K562 (cell line): ENCODE measurements around the gene PSMD7. TPM values are rescaled to one million over a fixed set of nuclear protein-coding genes. Genes with fewer than 3 reads are reported as not detected.
A peak's percentile ranks its signal among the peaks of the same experiment; 100 is the strongest.

Experiments used
- ATAC-seq: fragments of 200-7000 bp; cut with Tn5 transposase; 3 replicates; pipeline ENCODE4 v1.9.1; 2020; ENCODE audit warnings: moderate library complexity
- BruUV-seq: library from RNA; stranded (reverse); fragments of 400-500 nt; replicated peaks from 2 replicates; lab custom pipeline; 2021; lab: Mats Ljungman, UMichigan
- CTCF ChIA-PET: fragments of 300-600 bp; formaldehyde crosslinking; extraction: SDS; loops from one replicate; lab custom pipeline; 2021; ENCODE audit warnings: low intra/inter-chr PET ratio; lab: Yijun Ruan, JAX
- POLR2A ChIA-PET: fragments of 300-600, 350-650 bp; sonication (Branson Sonifier 250); formaldehyde crosslinking; extraction: SDS; loops from one replicate; lab custom pipeline; 2021; ENCODE audit warnings: antibody characterized with exemption, inconsistent platforms; lab: Yijun Ruan, JAX
- DNase-seq, 4 experiments: peaks; one replicate each; pipeline versions ENCODE4 v3.0.0 to v3.0.0-alpha.2; 2011 to 2018; ENCODE audit warnings: low spot score in 3 of 4, mixed read lengths in 3 of 4; ENCODE audit errors: extremely low read depth in 1 of 4
- FAIRE-seq: peaks from 2 replicates; lab custom pipeline; 2011; peaks lifted over from hg19 to GRCh38; lab: Jason Lieb, UNC
- H2AFZ ChIP-seq: 2 replicates; pipeline ENCODE4 v1.6.0; 2011; ENCODE audit warnings: low read depth, low read length, control low read depth, inconsistent platforms
- H3K27ac ChIP-seq: fragments of 200-600 bp; 3 replicates; pipeline ENCODE4 v1.8.0; 2011; ENCODE audit warnings: low read depth, mild to moderate bottlenecking, control low read depth, inconsistent platforms, low read length, moderate library complexity, mixed read lengths; ENCODE audit errors: extremely low read depth
- H3K27me3 ChIP-seq, 2 experiments: fragments of 300-600 bp in 1 of 2; 2 replicates in 1 of 2; 3 replicates in 1 of 2; pipeline versions ENCODE4 v1.6.0 to v1.8.0; 2011; ENCODE audit warnings: inconsistent platforms in 2 of 2, low read length in 2 of 2, mild to moderate bottlenecking in 1 of 2, mixed read lengths in 1 of 2, moderate library complexity in 1 of 2; ENCODE audit not compliant: control insufficient read depth in 2 of 2, insufficient read depth in 2 of 2
- H3K36me3 ChIP-seq: fragments of 300-600 bp; 3 replicates; pipeline ENCODE4 v1.8.0; 2011; ENCODE audit warnings: mild to moderate bottlenecking, low read length, inconsistent platforms; ENCODE audit not compliant: control insufficient read depth, insufficient read depth
- H3K4me1 ChIP-seq, 2 experiments: fragments of 200-600 bp in 1 of 2; replicated peaks in 1 of 2; 2 replicates in 1 of 2; 3 replicates in 1 of 2; pipeline versions ENCODE4 v1.5.1 to v1.8.0; 2011; ENCODE audit warnings: inconsistent platforms in 2 of 2, low read length in 2 of 2, mild to moderate bottlenecking in 1 of 2, mixed read lengths in 1 of 2, moderate library complexity in 1 of 2; ENCODE audit not compliant: control insufficient read depth in 2 of 2, insufficient read depth in 2 of 2
- H3K4me2 ChIP-seq: 2 replicates; pipeline ENCODE4 v1.6.1; 2011; ENCODE audit warnings: low read length, control low read depth, inconsistent platforms, mixed read lengths; ENCODE audit not compliant: insufficient read depth
- H3K4me3 ChIP-seq: fragments of 200-600 bp; sonication (generic), shearing (Covaris generic); 2 replicates; pipeline ENCODE4 v1.5.1; 2016; ENCODE audit warnings: control low read depth, inconsistent platforms
- H3K79me2 ChIP-seq: fragments of 200-600 bp; 3 replicates; pipeline ENCODE4 v1.8.0; 2011; ENCODE audit warnings: low read length, inconsistent platforms; ENCODE audit not compliant: control insufficient read depth, insufficient read depth
- H3K9ac ChIP-seq, 2 experiments: 2 replicates each; pipeline versions ENCODE4 v1.6.0 to v1.6.1; 2011; ENCODE audit warnings: low read depth in 2 of 2, low read length in 2 of 2, control low read depth in 1 of 2, inconsistent platforms in 1 of 2, mild to moderate bottlenecking in 1 of 2, mixed read lengths in 1 of 2; ENCODE audit not compliant: insufficient read depth in 1 of 2
- H3K9me1 ChIP-seq: one replicate; pipeline ENCODE4 v1.6.0; 2011; ENCODE audit warnings: inconsistent platforms, mild to moderate bottlenecking, low read length, moderate library complexity; ENCODE audit not compliant: control insufficient read depth, insufficient read depth
- H3K9me3 ChIP-seq: replicated peaks from 2 replicates; pipeline ENCODE4 v1.5.1; 2011; ENCODE audit warnings: low read depth, low read length, inconsistent platforms; ENCODE audit not compliant: control insufficient read depth, insufficient read depth
- H4K20me1 ChIP-seq: replicated peaks from 2 replicates; pipeline ENCODE4 v1.6.1; 2011; ENCODE audit warnings: low read length, inconsistent platforms, mixed read lengths; ENCODE audit not compliant: control insufficient read depth, insufficient read depth
- CEBPB ChIP-seq: fragments of 450-650 bp; IDR thresholded peaks from 2 replicates; pipeline ENCODE4 v1.6.1; 2016; ENCODE audit warnings: missing genetic modification characterization, missing compliant biosample characterization
- CEBPG ChIP-seq, 3 experiments: fragments of 200-800 bp in 1 of 3; sonication (Bioruptor generic) in 1 of 3; sonication (generic) in 1 of 3; formaldehyde crosslinking in 1 of 3; IDR thresholded peaks in 2 of 3; conservative IDR thresholded peaks in 1 of 3; 2 replicates each; pipeline versions ENCODE4 v1.6.1 to v1.8.0; 2016 to 2022; ENCODE audit warnings: missing compliant biosample characterization in 2 of 3, missing genetic modification characterization in 2 of 3, mild to moderate bottlenecking in 1 of 3, missing genetic modification reagents in 1 of 3
- ETV6 ChIP-seq, 3 experiments: fragments of 150-350 bp in 1 of 3; sonication (generic) in 1 of 3; formaldehyde crosslinking in 1 of 3; IDR thresholded peaks; 2 replicates each; pipeline versions ENCODE4 v1.6.1 to v1.8.0; 2014 to 2022; ENCODE audit warnings: borderline replicate concordance in 2 of 3, low read depth in 2 of 3, antibody characterized with exemption in 1 of 3, low read length in 1 of 3, mild to moderate bottlenecking in 1 of 3, missing genetic modification reagents in 1 of 3
- HDAC8 ChIP-seq: fragments of 450-650 bp; IDR thresholded peaks from 2 replicates; pipeline ENCODE4 v1.6.1; 2016; ENCODE audit warnings: mild to moderate bottlenecking, missing genetic modification characterization, moderate library complexity, missing compliant biosample characterization
- TCF7 ChIP-seq: sonication (generic); IDR thresholded peaks from 2 replicates; pipeline ENCODE4 v1.6.1; 2016; ENCODE audit warnings: antibody characterized with exemption, borderline replicate concordance
- ZNF766 ChIP-seq: fragments of 200-800 bp; sonication (Bioruptor generic); conservative IDR thresholded peaks from 2 replicates; pipeline ENCODE4 v1.6.1; 2016; ENCODE audit warnings: missing genetic modification characterization, missing compliant biosample characterization
- WGBS: fragments of 100-300 bp; shearing (Covaris generic); methylation state at CpG from one replicate; pipeline ENCODE4 v1.1.6; 2016; ENCODE audit warnings: low coverage, mixed read lengths; ENCODE audit not compliant: insufficient coverage; ENCODE audit errors: missing lambda C conversion rate; 5-methylcytosine and 5-hydroxymethylcytosine counted together
- in situ Hi-C: fragments of 300-500 bp; cut with MboI; formaldehyde crosslinking; loops from 4 replicates; pipeline ENCODE4 v1.15.0; 2018; ENCODE audit warnings: inconsistent platforms, mixed read lengths
- intact Hi-C: fragments of 100-400 bp; cut with micrococcal nuclease; formaldehyde crosslinking; loops from 2 replicates; pipeline ENCODE4 v1.14.2; 2022
- polyA plus RNA-seq, 8 experiments: library from polyadenylated mRNA; depleted of rRNA in 4 of 8; stranded (reverse) in 5 of 8; unstranded in 3 of 8; fragments of >200 nt; fragmentation: Nextera tagmentation in 2 of 8; fragmentation: Illumina TruSeq in 1 of 8; extraction: Ambion mirVana in 2 of 8; extraction: Trizol in 1 of 8; gene quantifications; 2 replicates each; pipeline versions ENCODE4 v1.2.1 to v1.2.3, GENCODE V29; 2011 to 2014; ENCODE audit warnings: inconsistent platforms in 1 of 8, missing spikeins in 1 of 8
- total RNA-seq, 7 experiments: library from RNA; depleted of rRNA in 6 of 7; stranded (reverse); fragments of >200 nt in 6 of 7; fragmentation: Illumina TruSeq in 2 of 7; extraction: Trizol in 2 of 7; gene quantifications; 2 replicates each; pipeline versions ENCODE4 v1.2.1 to v1.2.3, GENCODE V29; 2011 to 2021; ENCODE audit warnings: low replicate concordance in 1 of 7
- TF ChIP-seq, protein P1 (sequence below), 2 experiments: fragments of 450-650 bp in 1 of 2; sonication (generic) in 1 of 2; formaldehyde crosslinking in 1 of 2; IDR thresholded peaks in 1 of 2; conservative IDR thresholded peaks in 1 of 2; 2 replicates each; pipeline versions ENCODE4 v1.6.1 to v1.8.1; 2016 to 2023; ENCODE audit warnings: mild to moderate bottlenecking in 2 of 2, moderate library complexity in 2 of 2, inconsistent platforms in 1 of 2, missing genetic modification reagents in 1 of 2

PSMD7 gene
- total and polyA plus RNA-seq, 9 of the 15 experiments (the other 6 are each of a cell fraction or from before 2014, with no cell fraction given): 100 to 226 (median 156) TPM

DNA sequence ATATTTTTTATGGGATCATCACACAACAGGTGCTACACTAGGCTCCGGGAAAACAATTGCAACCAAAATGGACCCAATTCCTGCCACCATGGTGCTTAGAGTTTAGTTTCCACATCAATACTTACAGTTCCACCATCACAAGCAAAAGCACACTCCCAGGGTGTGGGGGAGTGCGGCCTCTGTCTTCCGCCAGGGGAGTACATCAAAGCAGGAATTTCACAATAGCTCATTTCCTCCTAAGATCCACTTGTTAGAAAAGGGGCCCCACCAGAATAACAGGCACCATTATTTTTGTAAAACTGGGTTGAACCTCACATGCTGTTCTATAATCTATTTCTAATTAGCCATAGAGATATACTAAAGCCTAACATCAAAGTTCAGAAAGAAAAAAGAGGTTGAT, 44.3 kb upstream of the PSMD7 start:
- peak in 2 of 4 experiments; percentile 4 to 32 for DNase-seq
- BruUV-seq: no TSS peak
- Histone ChIP-seq H3K4me2 (no peak overlapping the region), H3K9me3 (no peaks in the 10 kb centered on the region), H3K79me2 (no peaks in the 10 kb centered on the region), H3K27ac (no peak overlapping the region), H3K4me1 (no peaks in the 10 kb centered on the region)
- POLR2A ChIA-PET: interaction anchor here (0.6 to 1.4 kb wide), 3 partner anchors 7 to 1323 kb away, joined by 3 read pairs; no protein-coding TSS in a partner anchor
- no peak for TF ChIP-seq HDAC8 (tag)
- no peak for TF ChIP-seq ETV6 (IDR thresholded peaks at IDR 0.05; ENCODE audit: borderline replicate concordance in 1 of 2, low read depth in 2 of 2, low read length in 1 of 2)
- no peak for TF ChIP-seq ETV6 (CRISPR knock-in tag; IDR thresholded peaks at IDR 0.05; ENCODE audit: borderline replicate concordance)
- TF ChIP-seq TCF7: peak; percentile 63; the same call in 1 of the 2 replicates
- TF ChIP-seq, protein P1, sequence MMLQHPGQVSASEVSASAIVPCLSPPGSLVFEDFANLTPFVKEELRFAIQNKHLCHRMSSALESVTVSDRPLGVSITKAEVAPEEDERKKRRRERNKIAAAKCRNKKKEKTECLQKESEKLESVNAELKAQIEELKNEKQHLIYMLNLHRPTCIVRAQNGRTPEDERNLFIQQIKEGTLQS (IDR thresholded peaks at IDR 0.05): no peak
- TF ChIP-seq, protein P1 (CRISPR knock-in tag; conservative IDR thresholded peaks at IDR 0.05): no peak
- peak; percentile 91 for TF ChIP-seq CEBPB (tag)
- TF ChIP-seq ZNF766 (CRISPR knock-in tag): no peak
- no peak for TF ChIP-seq CEBPG (CRISPR knock-in tag; IDR thresholded peaks at IDR 0.05)
- peak; percentile 32 to 65; a peak in 3 of 4 replicates for TF ChIP-seq CEBPG (tag; conservative IDR thresholded peaks at IDR 0.05 in 1 of 2, IDR thresholded peaks at IDR 0.05 in 1 of 2)
- TF ChIP-seq, all 486 proteins: peak for 3
- no peaks in the 10 kb centered on the region for H3K36me3 ChIP-seq
- WGBS: 2% methylated on average over 3 of the region's 3 CpGs
- H4K20me1 ChIP-seq: no peaks in the 10 kb centered on the region
- FAIRE-seq (no peak), ATAC-seq (peak; percentile 54; the same call in 1 of the 3 replicates)
- intact Hi-C loops: loop anchor here (10.0 kb wide), 1 partner anchor 148 kb away; no protein-coding TSS in a partner anchor
- no peak overlapping the region for H2AFZ ChIP-seq
- in situ Hi-C loops: no loop called here
- CTCF ChIA-PET: no interaction called here
- peaks cover 24 to 25% of the 10 kb centered on the region in 2 experiments; a peak in 4 of 5 replicates for H3K27me3 ChIP-seq
- H3K4me3 ChIP-seq: no peak overlapping the region
- no peak overlapping the region for H3K9ac ChIP-seq
- H3K9me1 ChIP-seq: no peaks in the 10 kb centered on the region
